WTC11 (cell line): ENCODE results near the gene DCLK1. TPM values are rescaled to one million over a fixed set of nuclear protein-coding genes. Genes with fewer than 3 reads are reported as not detected.
"Not testable (repeated sequence)": the region's sequence is repeated elsewhere in the genome, so short reads cannot be mapped to it uniquely, and the experiment has no call there.

Source experiments
- ATAC-seq: fragments of 200-7000 bp; cut with Tn5 transposase; 2 replicates; pipeline ENCODE4 v1.10.0; 2021; ENCODE audit warnings: mild to moderate bottlenecking, moderate library complexity
- CTCF ChIA-PET: fragments of 300-600 bp; sonication (Branson Sonifier 250); formaldehyde crosslinking; loops from one replicate; lab custom pipeline; 2021; ENCODE audit warnings: antibody characterized with exemption; lab: Charles Lee
- POLR2A ChIA-PET: fragments of 350-600 bp; sonication (Branson Sonifier 250); formaldehyde crosslinking; loops from one replicate; lab custom pipeline; 2021; ENCODE audit warnings: antibody characterized with exemption; lab: Charles Lee
- DNase-seq: peaks from one replicate; pipeline ENCODE4 v3.0.0; 2021; ENCODE audit warnings: low spot score
- H3K27ac Mint-ChIP-seq: 2 replicates; pipeline ENCODE4 v1.8.0; 2021; ENCODE audit warnings: mixed read lengths
- H3K27me3 Mint-ChIP-seq: 2 replicates; pipeline ENCODE4 v1.8.0; 2021; ENCODE audit warnings: low read depth, mild to moderate bottlenecking, moderate library complexity, mixed read lengths
- H3K36me3 Mint-ChIP-seq: 2 replicates; pipeline ENCODE4 v1.8.0; 2021; ENCODE audit warnings: mixed read lengths
- H3K4me1 Mint-ChIP-seq: 2 replicates; pipeline ENCODE4 v1.8.0; 2022; ENCODE audit warnings: mixed read lengths
- H3K4me3 Mint-ChIP-seq: 2 replicates; pipeline ENCODE4 v1.8.0; 2021; ENCODE audit warnings: mild to moderate bottlenecking, moderate library complexity, mixed read lengths
- H3K9me3 Mint-ChIP-seq: 2 replicates; pipeline ENCODE4 v1.8.0; 2021; ENCODE audit warnings: mixed read lengths
- ATF3 ChIP-seq: sonication (generic); formaldehyde crosslinking; conservative IDR thresholded peaks from 2 replicates; pipeline ENCODE4 v1.8.1; 2022; ENCODE audit warnings: mild to moderate bottlenecking, missing genetic modification reagents
- CREM ChIP-seq: sonication (generic); formaldehyde crosslinking; IDR thresholded peaks from 2 replicates; pipeline ENCODE4 v1.8.1; 2022; ENCODE audit warnings: mild to moderate bottlenecking, missing genetic modification reagents, moderate library complexity
- CTCF ChIP-seq: fragments of 200-600 bp; IDR thresholded peaks from 2 replicates; pipeline ENCODE4 v1.8.0; 2022; ENCODE audit warnings: antibody characterized with exemption
- FOXP4 ChIP-seq: sonication (generic); formaldehyde crosslinking; IDR thresholded peaks from 2 replicates; pipeline ENCODE4 v1.8.0; 2022; ENCODE audit warnings: mild to moderate bottlenecking, missing genetic modification reagents
- GABPB1 ChIP-seq: sonication (generic); formaldehyde crosslinking; IDR thresholded peaks from 2 replicates; pipeline ENCODE4 v1.8.1; 2023; ENCODE audit warnings: mild to moderate bottlenecking, missing genetic modification reagents
- GRHL2 ChIP-seq: fragments of 250-450 bp; sonication (Bioruptor Pico); IDR thresholded peaks from 2 replicates; pipeline ENCODE4 v1.8.0; 2022; ENCODE audit warnings: mild to moderate bottlenecking, moderate library complexity; ENCODE audit not compliant: insufficient replicate concordance, severe bottlenecking
- IRF2 ChIP-seq: sonication (generic); formaldehyde crosslinking; IDR thresholded peaks from 2 replicates; pipeline ENCODE4 v1.8.0; 2022; ENCODE audit warnings: low read depth, missing genetic modification reagents, borderline replicate concordance
- MAX ChIP-seq: sonication (generic); formaldehyde crosslinking; IDR thresholded peaks from 2 replicates; pipeline ENCODE4 v1.8.0; 2022; ENCODE audit warnings: mild to moderate bottlenecking, missing genetic modification reagents
- NFATC4 ChIP-seq: fragments of 250-450 bp; sonication (Bioruptor Pico); IDR thresholded peaks from 2 replicates; pipeline ENCODE4 v1.9.0; 2021; ENCODE audit warnings: mild to moderate bottlenecking
- NR2C2 ChIP-seq: sonication (generic); formaldehyde crosslinking; IDR thresholded peaks from 2 replicates; pipeline ENCODE4 v1.8.0; 2022; ENCODE audit warnings: mild to moderate bottlenecking, missing genetic modification reagents
- NR3C1 ChIP-seq: sonication (generic); formaldehyde crosslinking; conservative IDR thresholded peaks from 2 replicates; pipeline ENCODE4 v1.8.1; 2023; ENCODE audit warnings: low read depth, mild to moderate bottlenecking, missing genetic modification reagents
- PRDM15 ChIP-seq: sonication (generic); formaldehyde crosslinking; IDR thresholded peaks from 2 replicates; pipeline ENCODE4 v1.8.0; 2022; ENCODE audit warnings: missing genetic modification reagents
- TCF7 ChIP-seq: sonication (generic); formaldehyde crosslinking; IDR thresholded peaks from 2 replicates; pipeline ENCODE4 v1.8.0; 2022; ENCODE audit warnings: mild to moderate bottlenecking, low read depth, missing genetic modification reagents, moderate library complexity
- TEAD4 ChIP-seq: sonication (generic); formaldehyde crosslinking; IDR thresholded peaks from 2 replicates; pipeline ENCODE4 v1.8.0; 2022; ENCODE audit warnings: mild to moderate bottlenecking, missing genetic modification reagents
- ZNF263 ChIP-seq: sonication (generic); formaldehyde crosslinking; IDR thresholded peaks from 2 replicates; pipeline ENCODE4 v1.8.1; 2022; ENCODE audit warnings: low read depth, mild to moderate bottlenecking, moderate library complexity, missing genetic modification reagents
- ZNF396 ChIP-seq: fragments of 250-450 bp; sonication (Bioruptor Pico); IDR thresholded peaks from 2 replicates; pipeline ENCODE4 v1.8.0; 2021; ENCODE audit warnings: mild to moderate bottlenecking, moderate library complexity, borderline replicate concordance
- ZNF416 ChIP-seq: fragments of 250-450 bp; sonication (Bioruptor Pico); IDR thresholded peaks from 2 replicates; pipeline ENCODE4 v1.9.0; 2021; ENCODE audit warnings: mild to moderate bottlenecking, inconsistent platforms
- ZNF423 ChIP-seq: fragments of 250-450 bp; sonication (Bioruptor Pico); IDR thresholded peaks from 2 replicates; pipeline ENCODE4 v2.1.2; 2022; ENCODE audit warnings: mild to moderate bottlenecking, moderate library complexity
- total RNA-seq: library from RNA; stranded (reverse); gene quantifications from 3 replicates; pipeline ENCODE4 v1.2.3, GENCODE V29; 2021
- TF ChIP-seq, protein P1 (sequence below): fragments of 250-450 bp; sonication (Bioruptor Pico); IDR thresholded peaks from 2 replicates; pipeline ENCODE4 v1.9.0; 2021; ENCODE audit warnings: mild to moderate bottlenecking, borderline replicate concordance

Gene DCLK1
- total RNA-seq, 1 experiment from 2014 or later = 18.5 TPM

- DNase-seq (no peak), ATAC-seq (no peak)
- ChIA-PET POLR2A (no interaction called here), CTCF (interaction anchor here (4.6 kb wide), 1 partner anchor 298 kb away, joined by 43 read pairs; no protein-coding TSS in a partner anchor)
- Mint-ChIP-seq H3K36me3 (peaks cover 42% of the 10 kb centered on the region), H3K27me3 (peaks cover 2% of the 10 kb centered on the region; the same call in 1 of the 2 replicates), H3K9me3 (peaks cover 55% of the 10 kb centered on the region), H3K27ac (no peak overlapping the region), H3K4me1 (peaks cover 21% of the 10 kb centered on the region), H3K4me3 (no peak overlapping the region)
- TF ChIP-seq ZNF416 (no peak), NR3C1 (CRISPR knock-in tag) (no peak), ZNF396 (CRISPR knock-in tag) (no peak), GABPB1 (no peak)
- TF ChIP-seq, protein P1, sequence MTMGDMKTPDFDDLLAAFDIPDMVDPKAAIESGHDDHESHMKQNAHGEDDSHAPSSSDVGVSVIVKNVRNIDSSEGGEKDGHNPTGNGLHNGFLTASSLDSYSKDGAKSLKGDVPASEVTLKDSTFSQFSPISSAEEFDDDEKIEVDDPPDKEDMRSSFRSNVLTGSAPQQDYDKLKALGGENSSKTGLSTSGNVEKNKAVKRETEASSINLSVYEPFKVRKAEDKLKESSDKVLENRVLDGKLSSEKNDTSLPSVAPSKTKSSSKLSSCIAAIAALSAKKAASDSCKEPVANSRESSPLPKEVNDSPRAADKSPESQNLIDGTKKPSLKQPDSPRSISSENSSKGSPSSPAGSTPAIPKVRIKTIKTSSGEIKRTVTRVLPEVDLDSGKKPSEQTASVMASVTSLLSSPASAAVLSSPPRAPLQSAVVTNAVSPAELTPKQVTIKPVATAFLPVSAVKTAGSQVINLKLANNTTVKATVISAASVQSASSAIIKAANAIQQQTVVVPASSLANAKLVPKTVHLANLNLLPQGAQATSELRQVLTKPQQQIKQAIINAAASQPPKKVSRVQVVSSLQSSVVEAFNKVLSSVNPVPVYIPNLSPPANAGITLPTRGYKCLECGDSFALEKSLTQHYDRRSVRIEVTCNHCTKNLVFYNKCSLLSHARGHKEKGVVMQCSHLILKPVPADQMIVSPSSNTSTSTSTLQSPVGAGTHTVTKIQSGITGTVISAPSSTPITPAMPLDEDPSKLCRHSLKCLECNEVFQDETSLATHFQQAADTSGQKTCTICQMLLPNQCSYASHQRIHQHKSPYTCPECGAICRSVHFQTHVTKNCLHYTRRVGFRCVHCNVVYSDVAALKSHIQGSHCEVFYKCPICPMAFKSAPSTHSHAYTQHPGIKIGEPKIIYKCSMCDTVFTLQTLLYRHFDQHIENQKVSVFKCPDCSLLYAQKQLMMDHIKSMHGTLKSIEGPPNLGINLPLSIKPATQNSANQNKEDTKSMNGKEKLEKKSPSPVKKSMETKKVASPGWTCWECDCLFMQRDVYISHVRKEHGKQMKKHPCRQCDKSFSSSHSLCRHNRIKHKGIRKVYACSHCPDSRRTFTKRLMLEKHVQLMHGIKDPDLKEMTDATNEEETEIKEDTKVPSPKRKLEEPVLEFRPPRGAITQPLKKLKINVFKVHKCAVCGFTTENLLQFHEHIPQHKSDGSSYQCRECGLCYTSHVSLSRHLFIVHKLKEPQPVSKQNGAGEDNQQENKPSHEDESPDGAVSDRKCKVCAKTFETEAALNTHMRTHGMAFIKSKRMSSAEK (CRISPR knock-in tag) = no peak
Observed at GRCh38 chr13:35977060-35977459, 154.1 kb downstream of the DCLK1 start.

DNA sequence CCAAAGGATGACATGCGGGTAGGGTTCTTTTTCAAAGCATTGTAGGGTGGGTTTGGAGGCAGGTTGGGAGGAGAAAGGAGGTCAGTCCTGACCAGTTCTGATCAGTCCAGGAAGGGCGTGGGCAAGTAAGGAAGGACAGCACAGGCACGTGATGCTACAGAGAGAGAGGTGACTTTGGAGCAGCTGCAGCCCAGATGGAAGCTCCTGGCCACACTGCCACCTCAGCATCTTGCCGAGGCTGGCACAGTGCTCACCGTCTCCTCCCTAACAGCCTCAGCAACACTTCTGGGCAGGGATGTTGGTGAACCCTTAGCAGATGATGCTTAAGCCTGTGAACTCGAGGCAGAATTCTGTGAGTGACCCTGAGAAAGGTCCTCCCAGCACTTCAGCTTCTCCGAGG lies 155.1 kb downstream of the DCLK1 start:
- no peak for TF ChIP-seq TEAD4
- no peak for TF ChIP-seq ZNF396 (CRISPR knock-in tag)
- TF ChIP-seq CTCF = no peak
- no peak for TF ChIP-seq ATF3
- no peak for TF ChIP-seq MAX
- TF ChIP-seq CREM (CRISPR knock-in tag) = no peak
- TF ChIP-seq FOXP4 = no peak
- TF ChIP-seq TCF7 (CRISPR knock-in tag) = no peak
- TF ChIP-seq IRF2 = no peak
- TF ChIP-seq NFATC4 (CRISPR knock-in tag) = no peak
- no peak for TF ChIP-seq PRDM15
- no peak for TF ChIP-seq NR2C2 (CRISPR knock-in tag)
- no peak for TF ChIP-seq ZNF263 (CRISPR knock-in tag)
- TF ChIP-seq ZNF423 (CRISPR knock-in tag) = no peak
- TF ChIP-seq GRHL2 = no peak
- ATAC-seq = no peak
- peaks cover 35% of the 10 kb centered on the region for H3K36me3 Mint-ChIP-seq
- peaks cover 2% of the 10 kb centered on the region; the same call in 1 of the 2 replicates for H3K27me3 Mint-ChIP-seq
- H3K27ac Mint-ChIP-seq = no peak overlapping the region
- ChIA-PET POLR2A (no interaction called here), CTCF (interaction anchor here (4.6 kb wide), 1 partner anchor 299 kb away, joined by 43 read pairs; no protein-coding TSS in a partner anchor)
- peaks cover 21% of the 10 kb centered on the region for H3K4me1 Mint-ChIP-seq
- H3K9me3 Mint-ChIP-seq = peaks cover 51% of the 10 kb centered on the region
- DNase-seq = no peak
- H3K4me3 Mint-ChIP-seq = no peak overlapping the region

DNA sequence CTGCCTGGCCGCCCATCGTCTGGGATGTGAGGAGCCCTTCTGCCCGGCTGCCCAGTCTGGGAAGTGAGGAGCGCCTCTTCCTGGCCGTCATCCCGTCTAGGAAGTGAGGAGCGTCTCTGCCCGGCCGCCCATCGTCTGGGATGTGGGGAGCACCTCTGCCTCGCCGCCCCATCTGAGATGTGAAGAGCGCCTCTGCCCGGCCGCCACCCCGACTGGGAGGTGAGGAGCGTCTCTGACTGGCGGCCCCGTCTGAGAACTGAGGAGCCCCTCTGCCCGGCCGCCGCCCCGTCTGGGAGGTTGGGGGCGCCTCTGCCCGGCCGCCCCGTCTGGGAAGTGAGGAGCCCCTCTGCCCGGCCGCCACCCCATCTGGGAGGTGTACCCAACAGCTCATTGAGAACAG lies 164.2 kb downstream of the DCLK1 start:
- peaks cover 43% of the 10 kb centered on the region for H3K36me3 Mint-ChIP-seq
- not testable (repeated sequence) for H3K27me3 Mint-ChIP-seq

More for the DNA sequence above, 164.2 kb downstream of the DCLK1 start:
- Mint-ChIP-seq H3K9me3 (peaks cover 54% of the 10 kb centered on the region), H3K4me1 (peaks cover 12% of the 10 kb centered on the region)
- POLR2A ChIA-PET, H3K27ac Mint-ChIP-seq, DNase-seq, H3K4me3 Mint-ChIP-seq, ATAC-seq, CTCF ChIA-PET: not testable (repeated sequence)
